COLO668 (cell line): Measurements from ENCODE around the gene RPTOR.
"Not testable (repeated sequence)": the region's sequence is repeated elsewhere in the genome, so short reads cannot be mapped to it uniquely, and the experiment has no call there.

Experiments
- DNase-seq: peaks from one replicate; lab custom pipeline; 2025; ENCODE audit not compliant: unreplicated experiment; lab: John Stamatoyannopoulos, UW

The RPTOR gene

DNA sequence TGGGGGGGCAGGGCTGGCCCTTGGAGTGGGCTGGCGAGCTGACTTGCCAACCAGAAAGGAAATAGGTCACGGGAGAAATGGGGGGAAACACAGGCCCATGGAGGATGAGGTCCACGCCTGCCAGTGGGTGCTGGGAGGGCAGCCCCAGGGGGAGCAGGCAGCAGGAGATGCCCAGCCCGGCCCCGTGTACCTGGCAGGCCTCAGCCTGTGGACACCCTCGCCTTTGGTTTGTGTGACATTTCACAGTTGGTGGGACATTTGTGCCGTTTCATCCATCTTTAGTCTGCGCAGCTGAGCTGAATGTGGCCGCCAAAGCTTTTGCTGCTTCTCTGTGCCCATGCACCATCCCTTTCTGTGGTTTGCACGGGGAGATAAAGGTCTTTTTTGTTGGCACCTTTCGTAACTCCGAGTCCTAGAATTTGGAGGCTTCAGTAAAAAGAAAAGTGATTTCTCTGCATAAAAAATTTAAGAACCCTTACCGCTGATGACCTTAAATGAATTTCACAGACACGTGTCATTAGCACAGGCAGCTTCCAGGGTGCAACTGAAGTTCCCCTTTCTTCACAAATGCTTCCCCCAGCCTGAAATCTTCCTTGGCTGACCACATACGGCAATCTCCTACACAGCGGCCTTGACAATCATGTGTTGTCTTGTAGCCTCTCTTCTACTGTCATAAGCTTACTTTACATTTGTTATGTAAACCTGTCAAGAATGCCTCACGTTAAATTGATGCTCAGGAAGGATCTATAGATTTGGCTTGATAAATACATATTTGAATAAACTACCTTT is 193.6 kb downstream of the RPTOR start:
- no peak for DNase-seq

DNA sequence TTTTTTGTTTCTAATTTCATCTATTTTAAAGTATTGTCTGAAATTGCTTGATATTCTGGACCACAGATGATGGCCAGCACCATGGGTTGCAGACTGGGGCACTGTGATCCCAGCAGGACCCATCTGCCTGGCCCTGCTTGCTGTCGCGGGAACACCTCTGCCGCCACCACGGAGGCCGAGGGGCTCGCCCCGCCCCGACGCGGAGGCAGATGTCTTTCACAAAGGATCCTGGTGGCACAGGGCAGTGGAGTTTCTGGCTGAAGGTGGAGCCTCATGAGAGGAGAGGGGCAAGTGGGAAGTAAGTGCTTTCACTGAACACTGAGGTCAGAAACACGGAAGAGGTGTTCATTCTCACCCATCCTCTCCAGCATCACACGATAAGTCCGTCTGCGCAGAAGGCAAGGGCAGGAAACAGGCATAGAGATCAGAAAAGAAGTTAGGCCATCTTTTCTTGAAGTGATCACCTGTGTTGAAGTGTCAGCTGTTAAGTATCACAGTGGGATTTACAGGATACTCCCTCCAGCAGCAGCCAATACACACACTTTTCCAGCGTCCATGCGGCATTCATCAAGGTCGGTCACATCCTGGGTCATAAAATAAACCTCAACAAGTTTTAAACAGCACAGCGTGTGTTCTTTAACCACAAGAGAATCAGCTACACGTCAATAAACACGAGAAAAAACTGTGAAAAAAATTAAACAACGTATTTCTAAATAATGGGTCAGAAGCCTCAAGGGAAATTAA is 194.5 kb downstream of the RPTOR start:
- no peak for DNase-seq

GRCh38 chr17:80740141-80740540 is 195.5 kb downstream of the RPTOR start:
- no peak for DNase-seq

DNA sequence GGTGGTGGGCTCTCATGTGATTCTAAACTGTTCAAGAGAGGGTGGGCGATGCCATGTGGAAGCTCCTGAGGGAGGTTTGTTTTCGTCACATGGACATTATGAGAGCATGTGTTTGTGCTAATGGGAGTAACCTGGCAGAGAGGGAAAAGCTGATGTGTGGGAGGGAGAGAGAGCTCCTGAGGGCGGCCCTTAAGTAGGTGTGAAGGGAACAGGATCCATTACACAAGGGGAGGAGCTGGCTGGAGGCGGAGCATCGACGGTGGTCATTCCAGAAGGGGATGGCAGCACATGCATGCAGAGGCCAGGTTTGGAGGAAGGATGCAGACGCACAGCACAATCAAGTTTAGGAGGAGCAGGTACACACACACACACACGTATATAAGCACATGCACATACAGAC is 197.5 kb downstream of the RPTOR start:
- DNase-seq: no peak

- no peak for DNase-seq
Observed at GRCh38 chr17:80742581-80743180, 198.0 kb downstream of the RPTOR start.

GRCh38 chr17:80743181-80743771 is 198.6 kb downstream of the RPTOR start:
- DNase-seq: no peak

GRCh38 chr17:80743973-80744372 is 199.3 kb downstream of the RPTOR start:
- not testable (repeated sequence) for DNase-seq

GRCh38 chr17:80744725-80745124 is 200.1 kb downstream of the RPTOR start:
- DNase-seq: not testable (repeated sequence)

- DNase-seq: no peak
Observed at GRCh38 chr17:80745183-80745582, 200.5 kb downstream of the RPTOR start.

GRCh38 chr17:80746262-80746935 is 201.8 kb downstream of the RPTOR start:
- no peak for DNase-seq

DNA sequence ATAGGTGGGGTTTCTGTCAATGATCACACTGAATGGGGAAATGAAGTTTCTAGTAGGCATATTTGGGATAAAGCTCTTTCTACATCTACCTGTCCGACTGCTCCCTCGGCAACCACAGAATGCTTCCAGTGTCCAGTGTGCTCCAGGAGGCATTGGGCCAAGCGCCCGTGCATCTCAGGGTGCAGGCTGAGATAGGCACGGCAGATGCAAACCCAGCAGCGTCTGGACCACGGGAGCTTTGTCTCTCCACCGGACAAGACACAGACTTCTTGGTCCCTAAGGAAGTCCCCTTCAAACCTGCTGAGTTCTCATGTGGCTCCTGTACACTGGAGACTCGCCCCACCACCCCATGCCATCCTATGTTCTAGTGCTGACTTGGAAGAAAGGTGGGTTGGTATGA is 202.8 kb downstream of the RPTOR start:
- DNase-seq: no peak

DNA sequence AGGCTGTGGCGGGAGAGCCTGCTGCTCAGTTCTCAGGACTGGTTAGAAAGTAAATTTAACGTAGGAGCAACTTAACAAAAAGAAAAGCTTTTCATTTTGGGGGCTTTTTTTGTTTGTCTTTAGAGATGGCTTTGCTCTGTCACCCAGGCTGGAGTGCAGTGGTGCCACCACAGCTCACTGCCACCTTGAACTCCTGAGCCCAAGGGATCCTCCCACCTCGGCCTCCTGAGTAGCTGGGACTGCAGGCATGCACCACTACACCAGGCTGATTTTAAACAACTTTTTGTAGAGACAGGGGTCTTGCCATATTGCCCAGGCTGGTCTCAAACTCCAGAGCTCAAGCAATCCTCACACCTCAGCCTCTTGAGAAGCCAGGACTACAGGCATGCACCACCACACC is 205.0 kb downstream of the RPTOR start:
- DNase-seq: no peak

- no peak for DNase-seq
Observed at GRCh38 chr17:80750263-80750662, 205.6 kb downstream of the RPTOR start.

- DNase-seq: no peak
Observed at GRCh38 chr17:80751070-80751945, 206.7 kb downstream of the RPTOR start.

DNA sequence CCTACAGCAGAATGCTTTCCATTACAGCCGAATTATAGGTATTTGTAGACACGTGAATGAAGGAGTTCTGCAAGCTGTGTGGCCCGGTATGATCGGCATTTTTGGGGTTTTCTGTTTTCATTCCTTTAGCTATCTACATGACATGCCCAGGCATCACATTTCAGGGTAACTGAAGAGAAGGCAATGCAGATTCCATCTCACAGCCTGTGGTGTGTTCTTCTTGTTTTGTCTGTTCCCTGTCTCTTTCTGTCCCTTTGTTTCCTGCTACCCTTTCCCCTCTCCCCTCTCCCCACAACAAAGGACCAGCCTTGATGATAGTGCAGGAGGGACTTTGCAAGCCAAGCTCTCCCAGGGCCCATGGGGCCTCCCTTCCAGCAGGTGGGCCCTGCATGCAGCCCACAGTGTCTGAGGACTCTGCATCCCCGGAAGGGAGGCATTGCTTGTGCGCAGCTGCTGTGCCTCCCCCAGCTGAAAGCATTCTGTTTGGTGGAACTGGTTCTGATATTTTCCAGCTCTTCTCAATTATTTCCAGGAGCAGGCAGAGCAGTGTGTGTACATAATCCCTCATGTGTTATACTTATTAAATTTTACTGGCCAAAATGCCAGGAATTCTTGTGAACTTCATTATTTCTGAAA is 207.4 kb downstream of the RPTOR start:
- no peak for DNase-seq

GRCh38 chr17:80753685-80754345 is 209.2 kb downstream of the RPTOR start:
- no peak for DNase-seq

GRCh38 chr17:80754846-80755245 is 210.2 kb downstream of the RPTOR start:
- no peak for DNase-seq

- DNase-seq: no peak
Observed at GRCh38 chr17:80755650-80756405, 211.2 kb downstream of the RPTOR start.
